IMR-90 (cell line): Measurements from ENCODE around the gene OR5AP2. TPM values are rescaled to one million over a fixed set of nuclear protein-coding genes. Genes with fewer than 3 reads are reported as not detected.

Experiments
- ATAC-seq: fragments of 200-7000 bp; cut with Tn5 transposase; 2 replicates; pipeline ENCODE4 v1.9.1; 2020; ENCODE audit warnings: low read depth, mild to moderate bottlenecking, moderate library complexity
- BruUV-seq: library from RNA; stranded (reverse); fragments of 400-500 nt; replicated peaks from 2 replicates; lab custom pipeline; 2021; lab: Mats Ljungman, UMichigan
- CTCF ChIA-PET: fragments of 300-600 bp; formaldehyde crosslinking; extraction: SDS; loops from one replicate; lab custom pipeline; 2021; ENCODE audit warnings: antibody characterized with exemption; lab: Yijun Ruan, JAX
- POLR2A ChIA-PET: fragments of 300-600 bp; sonication (Branson Sonifier 250); formaldehyde crosslinking; loops from one replicate; lab custom pipeline; 2022; ENCODE audit warnings: antibody characterized with exemption; ENCODE audit not compliant: unreplicated experiment; lab: Charles Lee
- DNase-seq: peaks from one replicate; pipeline ENCODE4 v3.0.0; 2013
- H2AFZ ChIP-seq: replicated peaks from 2 replicates; pipeline ENCODE3; 2013; ENCODE audit warnings: low read length, mild to moderate bottlenecking; ENCODE audit not compliant: poor library complexity
- H2AK5ac ChIP-seq: 2 replicates; pipeline ENCODE4 v1.6.1; 2013; ENCODE audit warnings: low read depth, low read length, inconsistent platforms
- H2AK9ac ChIP-seq: replicated peaks from 2 replicates; pipeline ENCODE3; 2013; ENCODE audit warnings: mild to moderate bottlenecking, low read depth, low read length, moderate library complexity; ENCODE audit not compliant: poor library complexity
- H2BK120ac ChIP-seq: 2 replicates; pipeline ENCODE4 v1.6.1; 2013; ENCODE audit warnings: low read depth, low read length, inconsistent platforms
- H2BK15ac ChIP-seq: 3 replicates; pipeline ENCODE4 v1.6.1; 2013; ENCODE audit warnings: low read depth, low read length, inconsistent platforms
- H2BK20ac ChIP-seq: 2 replicates; pipeline ENCODE4 v1.6.1; 2013; ENCODE audit warnings: low read depth, mild to moderate bottlenecking, inconsistent platforms, low read length, moderate library complexity
- H2BK5ac ChIP-seq: 2 replicates; pipeline ENCODE4 v1.6.1; 2013; ENCODE audit warnings: mild to moderate bottlenecking, low read depth, low read length, inconsistent platforms; ENCODE audit not compliant: poor library complexity, severe bottlenecking
- H3K14ac ChIP-seq: replicated peaks from 2 replicates; pipeline ENCODE4 v1.6.1; 2013; ENCODE audit warnings: low read depth, low read length, inconsistent platforms
- H3K18ac ChIP-seq: 2 replicates; pipeline ENCODE4 v1.6.1; 2013; ENCODE audit warnings: low read depth, low read length, control low read depth
- H3K23ac ChIP-seq: 2 replicates; pipeline ENCODE4 v1.6.1; 2013; ENCODE audit warnings: low read depth, low read length, inconsistent platforms
- H3K27ac ChIP-seq: 2 replicates; pipeline ENCODE4 v1.5.1; 2013; ENCODE audit warnings: mild to moderate bottlenecking, control low read depth, low read length; ENCODE audit not compliant: insufficient read depth
- H3K27me3 ChIP-seq: 2 replicates; pipeline ENCODE4 v1.6.1; 2013; ENCODE audit warnings: low read length; ENCODE audit not compliant: control insufficient read depth, insufficient read depth
- H3K36me3 ChIP-seq: 2 replicates; pipeline ENCODE4 v1.6.1; 2013; ENCODE audit warnings: low read length, mixed read lengths; ENCODE audit not compliant: control insufficient read depth, insufficient read depth
- H3K4ac ChIP-seq: 2 replicates; pipeline ENCODE4 v1.6.1; 2013; ENCODE audit warnings: low read depth, low read length, inconsistent platforms
- H3K4me1 ChIP-seq: 2 replicates; pipeline ENCODE4 v1.6.1; 2013; ENCODE audit warnings: low read length, mixed read lengths; ENCODE audit not compliant: control insufficient read depth, insufficient read depth
- H3K4me2 ChIP-seq: 2 replicates; pipeline ENCODE4 v1.6.1; 2013; ENCODE audit warnings: low read depth, mild to moderate bottlenecking, control low read depth, low read length, moderate library complexity
- H3K4me3 ChIP-seq: 2 replicates; pipeline ENCODE4 v1.5.1; 2013; ENCODE audit warnings: low read depth, mild to moderate bottlenecking, control low read depth, low read length, moderate library complexity; ENCODE audit not compliant: insufficient read depth
- H3K56ac ChIP-seq: 2 replicates; pipeline ENCODE4 v1.6.1; 2013; ENCODE audit warnings: low read length, inconsistent platforms; ENCODE audit not compliant: insufficient read depth; ENCODE audit errors: extremely low read depth
- H3K79me1 ChIP-seq, 2 experiments: 2 replicates each; pipeline ENCODE4 v1.6.1; 2013; ENCODE audit warnings: low read length in 2 of 2, inconsistent platforms in 1 of 2, low read depth in 1 of 2
- H3K9ac ChIP-seq: 2 replicates; pipeline ENCODE4 v1.6.1; 2013; ENCODE audit warnings: low read depth, low read length, control low read depth
- H3K9me1 ChIP-seq: 2 replicates; pipeline ENCODE4 v1.6.1; 2013; ENCODE audit warnings: low read length, inconsistent platforms; ENCODE audit not compliant: insufficient read depth
- H3K9me3 ChIP-seq: 2 replicates; pipeline ENCODE4 v1.6.1; 2013; ENCODE audit warnings: low read length; ENCODE audit not compliant: control insufficient read depth, insufficient read depth
- H4K20me1 ChIP-seq: 2 replicates; pipeline ENCODE4 v1.6.1; 2013; ENCODE audit warnings: low read length, inconsistent platforms; ENCODE audit not compliant: insufficient read depth
- H4K5ac ChIP-seq: 2 replicates; pipeline ENCODE4 v1.6.1; 2013; ENCODE audit warnings: mild to moderate bottlenecking, low read depth, low read length, control low read depth
- H4K8ac ChIP-seq, 2 experiments: 2 replicates each; pipeline ENCODE4 v1.6.1; 2013; ENCODE audit warnings: low read depth in 2 of 2, low read length in 2 of 2, control low read depth in 1 of 2, inconsistent platforms in 1 of 2
- H4K91ac ChIP-seq: 2 replicates; pipeline ENCODE4 v1.6.1; 2013; ENCODE audit warnings: low read depth, low read length, inconsistent platforms; ENCODE audit not compliant: insufficient read depth
- BHLHE40 ChIP-seq: fragments of 150-350 bp; IDR thresholded peaks from 2 replicates; pipeline ENCODE4 v1.6.1; 2016; ENCODE audit warnings: mild to moderate bottlenecking, low read depth, low read length
- CEBPB ChIP-seq: IDR thresholded peaks from 2 replicates; pipeline ENCODE4 v1.6.1; 2012; ENCODE audit warnings: low read depth, low read length, improper control_type of control experiment
- CHD1 ChIP-seq: IDR thresholded peaks from 2 replicates; pipeline ENCODE4 v1.6.1; 2012; ENCODE audit warnings: low read depth, low read length, improper control_type of control experiment
- FOS ChIP-seq: fragments of 150-350 bp; IDR thresholded peaks from 2 replicates; pipeline ENCODE4 v1.6.1; 2016; ENCODE audit warnings: low read depth, low read length
- MAFK ChIP-seq: IDR thresholded peaks from 2 replicates; pipeline ENCODE4 v1.6.1; 2012; ENCODE audit warnings: low read depth, low read length, improper control_type of control experiment
- MAZ ChIP-seq: IDR thresholded peaks from 2 replicates; pipeline ENCODE4 v1.6.1; 2012; ENCODE audit warnings: low read depth, mild to moderate bottlenecking, low read length, improper control_type of control experiment, moderate library complexity, borderline replicate concordance
- MXI1 ChIP-seq: IDR thresholded peaks from 2 replicates; pipeline ENCODE4 v1.6.1; 2012; ENCODE audit warnings: low read depth, mild to moderate bottlenecking, low read length, moderate library complexity, borderline replicate concordance
- NFE2L2 ChIP-seq: fragments of 150-350 bp; IDR thresholded peaks from 2 replicates; pipeline ENCODE4 v1.6.1; 2016; ENCODE audit warnings: low read depth, mild to moderate bottlenecking, low read length
- POLR2A ChIP-seq: IDR thresholded peaks from 2 replicates; pipeline ENCODE4 v1.6.1; 2012; ENCODE audit warnings: mild to moderate bottlenecking, low read depth, low read length
- RAD21 ChIP-seq: IDR thresholded peaks from 2 replicates; pipeline ENCODE4 v1.6.1; 2012; ENCODE audit warnings: low read length, improper control_type of control experiment
- RCOR1 ChIP-seq: IDR thresholded peaks from 2 replicates; pipeline ENCODE4 v1.6.1; 2012; ENCODE audit warnings: mild to moderate bottlenecking, low read length, improper control_type of control experiment; ENCODE audit not compliant: insufficient replicate concordance
- RFX5 ChIP-seq: IDR thresholded peaks from 2 replicates; pipeline ENCODE4 v1.8.0; 2012; ENCODE audit warnings: low read depth, mild to moderate bottlenecking, low read length, moderate library complexity
- SMC3 ChIP-seq: fragments of 150-350 bp; IDR thresholded peaks from 2 replicates; pipeline ENCODE4 v1.6.1; 2016; ENCODE audit warnings: low read depth, mild to moderate bottlenecking, antibody characterized with exemption, low read length, moderate library complexity
- WGBS, 2 experiments: methylation state at CpG; one replicate each; pipeline versions ENCODE4 v1.1.5 to v1.1.7; 2013; ENCODE audit warnings: missing lambda C conversion rate in 2 of 2; ENCODE audit not compliant: insufficient read length in 1 of 2; ENCODE audit errors: extremely low coverage in 2 of 2; 5-methylcytosine and 5-hydroxymethylcytosine counted together
- dilution Hi-C: fragments of 300-500 bp; cut with HindIII; formaldehyde crosslinking; loops from one replicate; pipeline ENCODE4 v1.14.3; 2018; ENCODE audit warnings: low sequenced_read_pairs; ENCODE audit not compliant: unreplicated experiment
- in situ Hi-C: fragments of 300-500 bp; cut with MboI; formaldehyde crosslinking; loops from 3 replicates; pipeline ENCODE4 v1.14.3; 2019; ENCODE audit warnings: low sequenced_read_pairs, inconsistent platforms, mixed read lengths
- intact Hi-C: fragments of 100-400 bp; cut with micrococcal nuclease; formaldehyde crosslinking; loops from 2 replicates; pipeline ENCODE4 v1.10.0; 2022
- polyA plus RNA-seq, 3 experiments: library from polyadenylated mRNA; depleted of rRNA; stranded (reverse); fragments of >200 nt; gene quantifications; 2 replicates each; pipeline ENCODE4 v1.2.3, GENCODE V29; 2012; ENCODE audit warnings: low replicate concordance in 1 of 3
- total RNA-seq: library from RNA; depleted of rRNA; stranded (reverse); fragments of >200 nt; gene quantifications from 2 replicates; pipeline ENCODE4 v1.2.3, GENCODE V29; 2012
- TF ChIP-seq, protein P1 (sequence below): fragments of 150-350 bp; IDR thresholded peaks from 2 replicates; pipeline ENCODE4 v1.6.1; 2016; ENCODE audit warnings: low read depth, mild to moderate bottlenecking, low read length, moderate library complexity, borderline replicate concordance
- TF ChIP-seq, protein P2 (sequence below): conservative IDR thresholded peaks from 2 replicates; pipeline ENCODE4 v1.5.1; 2012; ENCODE audit warnings: mild to moderate bottlenecking, low read depth, low read length, improper control_type of control experiment
- TF ChIP-seq, protein P3 (sequence below): fragments of 150-350 bp; IDR thresholded peaks from 2 replicates; pipeline ENCODE4 v1.6.1; 2017; ENCODE audit warnings: mild to moderate bottlenecking, antibody characterized with exemption, low read length, low read depth

OR5AP2 gene
- total and polyA plus RNA-seq, 2 of the 4 experiments (the other 2 are of a cell fraction): not detected

DNA sequence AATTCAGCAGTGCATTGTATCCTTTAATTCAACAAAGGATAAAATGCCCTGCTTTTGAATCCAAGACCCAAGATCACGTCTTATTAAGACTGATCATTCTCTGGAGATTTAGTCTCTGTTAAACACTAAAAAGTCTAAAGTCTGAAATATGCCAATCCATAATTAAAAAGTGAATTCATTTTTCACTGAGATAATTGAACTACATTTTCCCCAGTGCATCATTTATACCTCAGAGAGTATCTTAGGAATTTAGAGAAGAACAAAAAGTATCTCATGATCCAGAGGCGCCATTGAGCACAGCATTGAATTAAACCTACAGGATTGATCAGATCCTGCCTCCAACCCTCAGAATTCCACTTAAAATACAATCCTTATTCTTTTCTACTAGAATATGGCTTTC, 5.4 kb downstream of the OR5AP2 start:
- H2AFZ ChIP-seq: no peak overlapping the region
- intact Hi-C loops (no loop called here), dilution Hi-C loops (no loop called here), in situ Hi-C loops (no loop called here)
- H3K18ac ChIP-seq: no peak overlapping the region
- POLR2A ChIA-PET: no interaction called here
- H2AK5ac ChIP-seq: no peak overlapping the region
- no peak overlapping the region for H2AK9ac ChIP-seq
- no TSS peak for BruUV-seq
- H3K9me1 ChIP-seq: no peaks in the 10 kb centered on the region
- H3K56ac ChIP-seq: no peak overlapping the region
- no peak overlapping the region for H2BK5ac ChIP-seq
- H2BK15ac ChIP-seq: no peak overlapping the region
- CTCF ChIA-PET: no interaction called here
- no peaks in the 10 kb centered on the region for H4K20me1 ChIP-seq
- no peaks in the 10 kb centered on the region for H3K4me1 ChIP-seq
- no peak overlapping the region for H3K27ac ChIP-seq
- H3K9ac ChIP-seq: no peak overlapping the region
- H3K23ac ChIP-seq: no peak overlapping the region
- DNase-seq: no peak
- TF ChIP-seq RCOR1 (no peak), CHD1 (no peak), BHLHE40 (no peak), MAZ (no peak), FOS (no peak), MAFK (no peak), SMC3 (no peak), NFE2L2 (no peak), RAD21 (no peak), MXI1 (no peak), POLR2A (no peak), CEBPB (no peak), RFX5 (no peak)
- TF ChIP-seq, protein P1, sequence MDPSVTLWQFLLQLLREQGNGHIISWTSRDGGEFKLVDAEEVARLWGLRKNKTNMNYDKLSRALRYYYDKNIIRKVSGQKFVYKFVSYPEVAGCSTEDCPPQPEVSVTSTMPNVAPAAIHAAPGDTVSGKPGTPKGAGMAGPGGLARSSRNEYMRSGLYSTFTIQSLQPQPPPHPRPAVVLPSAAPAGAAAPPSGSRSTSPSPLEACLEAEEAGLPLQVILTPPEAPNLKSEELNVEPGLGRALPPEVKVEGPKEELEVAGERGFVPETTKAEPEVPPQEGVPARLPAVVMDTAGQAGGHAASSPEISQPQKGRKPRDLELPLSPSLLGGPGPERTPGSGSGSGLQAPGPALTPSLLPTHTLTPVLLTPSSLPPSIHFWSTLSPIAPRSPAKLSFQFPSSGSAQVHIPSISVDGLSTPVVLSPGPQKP: no peak
- TF ChIP-seq, protein P2, sequence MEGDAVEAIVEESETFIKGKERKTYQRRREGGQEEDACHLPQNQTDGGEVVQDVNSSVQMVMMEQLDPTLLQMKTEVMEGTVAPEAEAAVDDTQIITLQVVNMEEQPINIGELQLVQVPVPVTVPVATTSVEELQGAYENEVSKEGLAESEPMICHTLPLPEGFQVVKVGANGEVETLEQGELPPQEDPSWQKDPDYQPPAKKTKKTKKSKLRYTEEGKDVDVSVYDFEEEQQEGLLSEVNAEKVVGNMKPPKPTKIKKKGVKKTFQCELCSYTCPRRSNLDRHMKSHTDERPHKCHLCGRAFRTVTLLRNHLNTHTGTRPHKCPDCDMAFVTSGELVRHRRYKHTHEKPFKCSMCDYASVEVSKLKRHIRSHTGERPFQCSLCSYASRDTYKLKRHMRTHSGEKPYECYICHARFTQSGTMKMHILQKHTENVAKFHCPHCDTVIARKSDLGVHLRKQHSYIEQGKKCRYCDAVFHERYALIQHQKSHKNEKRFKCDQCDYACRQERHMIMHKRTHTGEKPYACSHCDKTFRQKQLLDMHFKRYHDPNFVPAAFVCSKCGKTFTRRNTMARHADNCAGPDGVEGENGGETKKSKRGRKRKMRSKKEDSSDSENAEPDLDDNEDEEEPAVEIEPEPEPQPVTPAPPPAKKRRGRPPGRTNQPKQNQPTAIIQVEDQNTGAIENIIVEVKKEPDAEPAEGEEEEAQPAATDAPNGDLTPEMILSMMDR: no peak
- TF ChIP-seq, protein P3, sequence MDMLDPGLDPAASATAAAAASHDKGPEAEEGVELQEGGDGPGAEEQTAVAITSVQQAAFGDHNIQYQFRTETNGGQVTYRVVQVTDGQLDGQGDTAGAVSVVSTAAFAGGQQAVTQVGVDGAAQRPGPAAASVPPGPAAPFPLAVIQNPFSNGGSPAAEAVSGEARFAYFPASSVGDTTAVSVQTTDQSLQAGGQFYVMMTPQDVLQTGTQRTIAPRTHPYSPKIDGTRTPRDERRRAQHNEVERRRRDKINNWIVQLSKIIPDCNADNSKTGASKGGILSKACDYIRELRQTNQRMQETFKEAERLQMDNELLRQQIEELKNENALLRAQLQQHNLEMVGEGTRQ: no peak
- H3K9me3 ChIP-seq: peaks cover 3% of the 10 kb centered on the region; the same call in 1 of the 2 replicates
- no peak overlapping the region for H4K5ac ChIP-seq
- H3K79me1 ChIP-seq: no peaks in the 10 kb centered on the region
- H3K4me3 ChIP-seq: no peak overlapping the region
- H3K14ac ChIP-seq: no peak overlapping the region
- no peak overlapping the region for H4K8ac ChIP-seq
- no peak overlapping the region for H3K4me2 ChIP-seq
- H3K27me3 ChIP-seq: no peaks in the 10 kb centered on the region
- H3K4ac ChIP-seq: no peak overlapping the region
- no peak for ATAC-seq
- no peak overlapping the region for H4K91ac ChIP-seq
- WGBS, 2 experiments: no CpG with 5 or more reads among the region's 2 CpGs
- no peaks in the 10 kb centered on the region for H3K36me3 ChIP-seq
- H2BK20ac ChIP-seq: no peak overlapping the region
- no peak overlapping the region for H2BK120ac ChIP-seq
